Right renal cortex interstitium (tissue), 3 donors: ENCODE measurements around the gene DNAH17. TPM values are rescaled to one million over a fixed set of nuclear protein-coding genes. Genes with fewer than 3 reads are reported as not detected.
"Not testable (repeated sequence)": the region's sequence is repeated elsewhere in the genome, so short reads cannot be mapped to it uniquely, and the experiment has no call there.

Experiments used
- DNase-seq, 3 donors: peaks; one replicate each; pipeline ENCODE4 v3.0.0-alpha.2; 2013; ENCODE audit warnings: low read depth in 3 of 3, low spot score in 2 of 3
- polyA plus RNA-seq, 3 donors: library from polyadenylated mRNA; unstranded; fragments of 120-200 nt; gene quantifications; one replicate each; pipeline ENCODE4 v1.2.1, GENCODE V29; 2013; ENCODE audit not compliant: insufficient read length in 3 of 3

Gene DNAH17
- polyA plus RNA-seq, 3 donors, result 1.5 to 1.7 (median 1.7) TPM

GRCh38 chr17:78525511-78526160 lies 51.6 kb downstream of the DNAH17 start:
- no peak for DNase-seq

DNA sequence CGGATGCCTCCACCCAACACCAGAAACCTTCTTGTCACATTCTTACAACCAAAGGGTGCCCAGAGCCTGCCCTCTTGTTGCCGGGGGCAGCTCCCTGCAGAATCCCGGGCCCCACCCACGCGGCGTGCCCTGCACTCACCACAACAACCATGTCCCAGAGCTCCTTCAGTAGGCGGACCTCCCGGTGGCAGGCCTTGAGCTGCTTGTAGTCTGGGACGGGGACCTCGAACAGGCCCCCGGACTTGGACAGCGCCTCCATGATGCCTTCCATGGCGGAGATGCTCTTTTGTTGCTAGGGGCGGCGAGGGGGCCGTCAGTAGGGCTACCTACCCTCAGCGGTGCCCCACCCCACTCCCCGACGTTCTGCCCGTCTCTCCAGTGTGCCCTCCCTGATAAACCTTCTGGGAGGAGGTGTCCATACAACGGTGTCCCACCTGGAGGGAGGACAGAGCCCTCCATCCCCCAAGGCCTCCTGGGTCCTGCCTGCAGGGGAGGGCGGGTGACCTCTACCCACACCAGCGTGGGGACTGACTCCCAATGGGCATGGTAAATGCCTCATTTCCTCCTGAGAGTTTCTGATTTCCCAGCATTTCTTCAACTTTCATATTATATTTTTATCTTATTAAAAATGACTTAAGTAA lies 52.2 kb downstream of the DNAH17 start:
- DNase-seq, result no peak

DNA sequence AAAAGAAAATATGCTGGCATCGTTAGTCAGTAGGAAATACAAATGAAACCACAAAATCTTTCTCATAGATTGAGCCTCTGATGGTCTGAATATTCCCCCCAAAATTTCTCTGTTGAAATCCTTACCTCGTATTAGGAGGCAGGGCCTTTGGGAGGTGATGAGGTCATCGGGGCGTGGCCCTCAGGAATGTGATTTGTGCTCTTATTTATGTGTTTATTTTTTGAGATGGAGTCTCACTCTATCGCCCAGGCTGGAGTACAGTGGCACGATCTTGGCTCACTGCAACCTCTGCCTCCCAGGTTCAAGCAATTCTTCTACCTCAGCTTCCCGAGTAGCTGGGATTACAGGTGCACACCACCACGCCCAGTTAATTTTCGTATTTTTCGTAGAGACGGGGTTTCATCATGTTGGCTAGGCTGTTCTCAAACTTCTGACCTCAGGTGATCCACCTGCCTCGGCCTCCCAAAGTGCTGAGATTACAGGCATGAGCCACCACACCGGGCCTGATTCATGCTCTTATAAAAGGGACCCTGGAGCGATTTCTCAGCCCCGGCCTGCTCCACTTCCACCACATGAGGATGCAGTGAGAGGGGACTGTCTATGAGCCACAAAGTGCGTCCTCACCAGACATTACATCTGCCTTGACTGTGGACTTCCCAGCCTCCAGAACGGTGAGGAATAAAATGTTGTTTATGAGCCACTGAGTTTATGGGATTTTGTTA lies 53.1 kb downstream of the DNAH17 start:
- no peak for DNase-seq

DNA sequence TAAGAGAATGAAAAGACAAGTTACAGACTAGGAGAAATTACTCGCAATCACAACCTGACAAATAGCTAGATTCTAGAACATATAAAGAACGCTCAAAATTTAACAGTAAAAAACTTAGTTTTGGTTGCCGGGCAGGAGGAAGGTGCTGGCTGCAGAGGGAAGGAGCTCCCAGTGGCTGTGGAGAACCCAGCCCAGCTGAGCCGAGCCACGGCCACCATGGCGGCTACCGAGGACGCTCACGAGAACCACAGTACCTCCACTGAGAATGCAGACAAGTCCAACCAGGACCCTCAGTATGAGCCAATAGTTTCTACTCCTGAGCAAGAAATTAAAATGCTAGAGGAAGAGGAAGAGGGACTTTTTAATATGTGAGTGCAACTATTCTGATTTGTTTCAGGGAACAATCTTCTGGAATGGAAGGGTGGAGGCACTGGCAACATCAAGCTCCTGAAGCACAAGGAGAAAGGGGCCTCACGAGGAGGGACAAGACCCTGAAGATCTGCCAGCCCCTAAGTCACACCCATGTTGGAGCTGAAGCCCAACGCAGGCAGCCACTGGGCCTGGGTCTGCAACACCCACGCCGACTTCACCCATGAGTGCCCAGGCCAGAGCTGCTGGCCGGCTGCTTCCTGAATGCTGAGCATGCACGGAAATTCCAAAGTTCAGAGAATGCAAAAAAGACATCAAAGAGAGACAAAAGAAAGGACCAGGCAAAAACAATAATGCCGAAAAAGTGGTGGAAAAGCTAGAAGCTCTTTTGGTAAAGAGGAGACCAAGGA lies 55.0 kb downstream of the DNAH17 start:
- DNase-seq, result no peak

DNA sequence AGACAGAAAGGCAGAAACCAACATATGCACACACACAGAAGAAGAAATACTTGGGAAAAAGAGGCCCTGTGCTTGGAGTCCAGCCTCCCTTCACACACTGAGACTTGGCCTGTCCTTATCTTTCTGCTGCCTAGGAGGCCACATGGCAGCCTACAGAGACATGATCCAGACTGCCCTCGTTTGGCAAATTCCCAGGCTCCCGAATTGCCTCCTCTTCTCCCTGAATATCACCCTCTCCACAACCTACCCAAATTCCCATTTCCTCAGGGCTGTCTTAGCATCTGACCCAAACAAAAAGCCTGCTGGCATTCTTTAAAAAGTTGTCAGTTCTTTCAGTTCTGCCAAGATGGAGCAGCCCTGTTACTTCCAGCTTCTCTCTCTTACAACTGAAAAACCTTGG lies 59.8 kb downstream of the DNAH17 start:
- DNase-seq, result no peak

GRCh38 chr17:78515480-78515879 lies 61.7 kb downstream of the DNAH17 start:
- DNase-seq, result no peak

DNA sequence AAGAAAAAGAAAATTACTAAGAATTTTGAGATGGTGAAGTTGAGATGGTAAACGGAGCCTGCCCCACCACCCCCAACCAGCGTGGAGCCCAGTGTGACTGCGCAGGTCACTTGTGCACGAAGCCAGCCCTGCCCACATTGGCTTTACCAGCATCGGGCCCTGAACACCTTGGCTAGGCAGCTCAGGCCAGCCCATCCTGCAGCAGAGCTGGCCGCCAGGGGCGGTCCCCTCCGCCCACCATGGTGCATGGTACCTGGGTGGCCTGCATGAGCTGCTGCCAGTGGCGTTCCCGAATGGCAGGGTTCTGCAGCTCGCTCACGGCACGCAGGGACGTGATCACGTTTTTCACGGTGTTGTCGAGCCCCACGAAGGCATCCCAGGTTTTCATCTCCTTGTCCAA lies 62.7 kb downstream of the DNAH17 start:
- DNase-seq, result no peak

- no peak for DNase-seq
Measured at GRCh38 chr17:78512976-78513375, 64.2 kb downstream of the DNAH17 start.

DNA sequence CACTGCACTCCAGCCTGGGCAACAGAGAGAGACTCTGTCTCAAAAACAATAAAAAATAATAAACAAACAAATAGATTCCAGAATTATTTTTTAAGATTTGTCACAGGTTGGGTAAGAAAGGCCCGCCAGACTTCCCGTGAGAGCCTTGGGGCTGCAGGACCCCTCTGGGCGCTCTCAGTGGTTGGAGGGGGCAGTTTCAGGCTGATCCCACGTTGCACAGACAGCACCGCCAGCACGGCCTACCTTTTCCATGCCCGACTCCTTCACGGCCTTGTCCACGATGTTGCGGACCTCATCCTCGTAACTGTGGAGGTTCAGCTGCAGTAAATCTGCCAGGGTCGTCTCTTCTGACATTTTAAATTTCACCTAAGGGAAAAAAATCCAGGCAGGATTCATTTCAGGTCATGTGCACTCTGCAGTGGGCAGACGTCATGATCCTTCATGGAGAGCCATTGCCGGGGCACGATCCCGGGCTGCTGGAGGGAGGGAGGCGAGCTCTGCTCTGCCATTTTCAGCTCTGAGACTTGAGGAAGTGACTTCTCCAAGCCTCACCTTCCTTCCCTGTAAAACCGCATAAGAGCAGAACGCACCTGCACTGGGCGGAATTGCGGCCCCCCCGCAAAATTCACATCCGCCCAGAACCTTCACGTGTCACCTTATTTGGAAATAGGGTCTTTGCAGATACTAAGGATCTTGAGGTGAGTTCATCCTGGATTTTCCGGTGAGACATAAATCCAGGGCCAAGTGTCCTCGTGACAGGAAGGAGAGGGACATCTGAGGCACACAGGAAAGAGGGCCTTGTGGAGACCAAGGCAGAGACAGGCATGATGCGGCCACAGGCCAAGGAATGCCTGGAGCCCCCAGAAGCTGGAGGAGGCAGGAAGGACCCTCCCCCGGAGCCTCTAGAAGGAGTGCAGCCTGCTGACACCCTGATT lies 66.8 kb downstream of the DNAH17 start:
- DNase-seq, result no peak

DNA sequence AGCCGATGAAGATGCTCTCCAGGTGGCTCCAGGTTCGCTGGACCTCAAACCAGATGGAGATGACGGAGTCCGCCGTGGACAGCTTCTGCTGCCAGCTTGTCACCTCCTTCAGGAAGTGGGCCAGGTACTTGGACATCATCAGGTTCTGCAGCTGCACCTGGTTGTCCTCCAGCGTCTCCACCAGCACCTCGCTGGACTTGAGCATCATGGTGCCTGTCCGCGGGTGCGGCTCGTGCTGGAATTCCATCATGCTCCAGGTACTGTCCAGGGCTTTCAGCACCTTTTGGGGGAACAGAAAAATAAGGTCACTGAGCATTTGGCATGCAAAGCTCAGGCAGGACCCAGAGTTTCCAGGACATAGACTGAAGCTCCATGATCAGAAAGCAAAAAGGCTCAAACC lies 69.7 kb downstream of the DNAH17 start:
- DNase-seq, result no peak

DNA sequence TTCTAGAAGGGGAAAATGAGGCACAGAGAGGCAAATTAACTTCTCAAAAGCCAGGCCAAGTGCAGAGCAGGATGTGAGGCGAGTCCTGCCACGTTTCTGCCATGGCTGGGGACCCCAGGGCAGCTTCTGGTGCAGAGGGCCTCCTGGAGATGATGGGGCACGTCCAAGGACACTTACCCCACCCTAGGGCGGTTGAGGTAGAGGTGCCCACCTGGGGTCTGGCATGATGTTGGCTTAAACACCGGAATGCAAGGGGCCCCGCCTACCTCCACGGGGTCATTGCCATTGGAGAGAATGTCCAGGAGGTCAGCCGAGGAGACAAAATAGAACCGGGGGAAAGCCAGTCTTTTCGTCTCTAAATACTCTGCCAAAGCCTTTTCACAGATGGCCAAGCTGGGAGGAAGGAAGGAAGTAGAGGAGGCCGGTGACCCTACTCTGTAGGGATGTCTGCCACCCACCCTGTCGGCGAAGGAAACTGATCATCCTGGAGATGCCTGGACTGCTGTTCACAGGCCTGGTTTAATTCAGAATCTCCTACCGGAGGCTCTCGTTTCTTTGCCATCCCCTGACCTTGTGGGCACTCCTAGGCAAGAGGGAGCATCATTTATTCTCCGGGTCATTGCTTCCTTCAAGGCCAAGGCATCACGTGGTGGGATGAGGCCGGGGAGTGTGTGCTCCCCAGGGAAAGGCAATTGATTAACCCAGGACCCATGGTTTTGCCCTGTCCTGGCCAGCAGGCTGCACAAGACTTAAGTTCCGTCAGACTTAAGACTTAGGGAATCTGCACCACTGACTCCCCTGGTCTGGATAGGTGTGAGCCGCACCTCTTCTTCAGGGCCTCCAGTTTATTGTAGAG lies 70.5 kb downstream of the DNAH17 start:
- DNase-seq, result no peak

- no peak for DNase-seq
Measured at GRCh38 chr17:78504156-78504925, 72.9 kb downstream of the DNAH17 start.

- DNase-seq, result not testable (repeated sequence)
Measured at GRCh38 chr17:78503388-78503787, 73.8 kb downstream of the DNAH17 start.

DNA sequence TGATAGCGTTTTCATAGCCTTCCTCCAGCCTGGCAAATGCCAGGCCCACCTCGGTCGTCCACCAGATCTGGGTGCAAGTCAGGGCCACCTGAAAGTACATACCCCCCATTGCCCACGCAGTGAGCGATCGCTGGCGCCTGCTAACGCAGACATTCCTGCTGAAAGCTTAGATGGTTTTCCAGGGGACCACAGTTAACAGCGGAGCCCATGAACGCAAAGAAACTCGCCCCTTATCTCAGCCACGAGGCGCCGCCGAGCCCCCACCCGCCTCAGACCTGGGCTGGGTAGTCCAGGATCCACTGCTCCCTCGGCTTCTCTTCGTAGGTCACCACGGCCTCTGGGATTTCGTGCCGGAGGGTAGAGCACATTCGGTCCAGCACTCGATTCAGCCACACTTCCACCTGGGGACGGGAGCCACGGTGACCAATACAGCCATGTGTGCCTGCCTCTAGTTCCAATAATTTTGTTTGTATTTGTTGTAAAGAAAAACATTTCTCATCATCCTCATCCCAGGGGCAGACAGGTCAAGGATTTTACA lies 74.5 kb downstream of the DNAH17 start:
- no peak for DNase-seq

GRCh38 chr17:78501241-78502036 lies 75.8 kb downstream of the DNAH17 start:
- DNase-seq, result no peak

DNA sequence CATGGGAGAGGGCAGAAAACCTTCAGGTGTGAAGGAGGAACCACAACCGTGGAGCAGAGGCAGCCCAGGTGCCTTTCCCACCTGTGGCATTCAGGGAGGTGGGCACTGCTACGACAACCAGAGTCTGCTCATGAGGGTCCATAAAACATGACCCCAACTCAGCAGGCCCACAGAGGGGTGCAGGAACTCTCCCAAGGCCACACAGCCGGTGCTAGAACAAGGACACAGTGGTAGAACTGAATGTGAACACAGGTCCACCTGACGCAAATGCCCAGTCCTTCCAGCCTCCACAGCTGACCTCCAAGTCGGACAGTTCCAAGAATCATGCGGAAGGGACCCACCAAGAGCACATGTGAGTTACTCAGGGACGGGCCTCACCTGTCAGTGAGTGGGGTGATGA lies 76.4 kb downstream of the DNAH17 start:
- DNase-seq, result no peak
